SU-DHL-6 (cell line): ENCODE measurements around the gene E2F1.
A peak's percentile ranks its signal among the peaks of the same experiment; 100 is the strongest.

Experiments
- H2AFZ ChIP-seq: fragments of 200-600 bp; sonication (generic); 2 replicates; pipeline ENCODE4 v1.6.1; 2014; ENCODE audit warnings: low read depth, mild to moderate bottlenecking, moderate library complexity, mixed read lengths, antibody characterized with exemption, low read length; ENCODE audit not compliant: severe bottlenecking
- H3F3A ChIP-seq: fragments of 200-600 bp; shearing (Covaris generic); 2 replicates; pipeline ENCODE4 v1.6.0; 2016; ENCODE audit warnings: antibody characterized with exemption, mild to moderate bottlenecking; ENCODE audit not compliant: insufficient read depth
- H3K27ac ChIP-seq: fragments of 200-600 bp; sonication (generic); 2 replicates; pipeline ENCODE4 v1.5.1; 2016; ENCODE audit warnings: low read depth, mild to moderate bottlenecking, low read length, moderate library complexity, mixed read lengths
- H3K27me3 ChIP-seq: fragments of 200-600 bp; sonication (generic), shearing (Covaris generic); 2 replicates; pipeline ENCODE4 v1.6.0; 2014; ENCODE audit warnings: mild to moderate bottlenecking, low read length
- H3K36me3 ChIP-seq: fragments of 200-600 bp; sonication (generic); 2 replicates; pipeline ENCODE4 v1.6.1; 2014; ENCODE audit warnings: mild to moderate bottlenecking, low read length, mixed read lengths
- H3K4me2 ChIP-seq: fragments of 300-600, 200-600 bp; shearing (Covaris generic), sonication (generic); 2 replicates; pipeline ENCODE4 v1.6.0; 2014; ENCODE audit warnings: low read length, low read depth, mild to moderate bottlenecking; ENCODE audit not compliant: poor library complexity, severe bottlenecking
- H3K4me3 ChIP-seq: fragments of 200-600 bp; sonication (generic); 2 replicates; pipeline ENCODE4 v1.5.1; 2014; ENCODE audit warnings: antibody characterized with exemption, low read length, mild to moderate bottlenecking, mixed read lengths; ENCODE audit not compliant: insufficient read depth, poor library complexity, severe bottlenecking
- H3K79me2 ChIP-seq: fragments of 200-600 bp; sonication (generic); 2 replicates; pipeline ENCODE4 v1.6.1; 2014; ENCODE audit warnings: mild to moderate bottlenecking, low read length, moderate library complexity; ENCODE audit not compliant: insufficient read depth
- H3K9ac ChIP-seq: fragments of 200-600 bp; sonication (generic); 2 replicates; pipeline ENCODE4 v1.7.0; 2014; ENCODE audit warnings: mild to moderate bottlenecking, low read length
- H3K9me2 ChIP-seq: fragments of 200-600 bp; sonication (generic); replicated peaks from 2 replicates; pipeline ENCODE4 v1.6.1; 2014; ENCODE audit warnings: low read length; ENCODE audit not compliant: insufficient read depth
- H3K9me3 ChIP-seq: fragments of 200-600 bp; sonication (generic); 2 replicates; pipeline ENCODE4 v1.6.1; 2014; ENCODE audit warnings: low read length, mixed read lengths; ENCODE audit not compliant: insufficient read depth
- H4K20me1 ChIP-seq: fragments of 200-600 bp; sonication (generic); 2 replicates; pipeline ENCODE4 v1.6.1; 2014; ENCODE audit warnings: low read depth, mild to moderate bottlenecking, antibody characterized with exemption, low read length, moderate library complexity, mixed read lengths
- EZH2phosphoT487 ChIP-seq: fragments of 200-600 bp; sonication (generic), shearing (Covaris generic); conservative IDR thresholded peaks from 2 replicates; pipeline ENCODE4 v1.6.1; 2018; ENCODE audit warnings: mild to moderate bottlenecking, antibody characterized with exemption, low read length, moderate library complexity, mixed read lengths
- TF ChIP-seq, protein P1 (sequence below): fragments of 200-600 bp; sonication (generic); IDR thresholded peaks from one replicate; pipeline ENCODE4 v1.5.1; 2017; ENCODE audit warnings: antibody characterized with exemption, mild to moderate bottlenecking, low read length, moderate library complexity; ENCODE audit not compliant: insufficient read depth, poor library complexity, severe bottlenecking

Gene E2F1

DNA sequence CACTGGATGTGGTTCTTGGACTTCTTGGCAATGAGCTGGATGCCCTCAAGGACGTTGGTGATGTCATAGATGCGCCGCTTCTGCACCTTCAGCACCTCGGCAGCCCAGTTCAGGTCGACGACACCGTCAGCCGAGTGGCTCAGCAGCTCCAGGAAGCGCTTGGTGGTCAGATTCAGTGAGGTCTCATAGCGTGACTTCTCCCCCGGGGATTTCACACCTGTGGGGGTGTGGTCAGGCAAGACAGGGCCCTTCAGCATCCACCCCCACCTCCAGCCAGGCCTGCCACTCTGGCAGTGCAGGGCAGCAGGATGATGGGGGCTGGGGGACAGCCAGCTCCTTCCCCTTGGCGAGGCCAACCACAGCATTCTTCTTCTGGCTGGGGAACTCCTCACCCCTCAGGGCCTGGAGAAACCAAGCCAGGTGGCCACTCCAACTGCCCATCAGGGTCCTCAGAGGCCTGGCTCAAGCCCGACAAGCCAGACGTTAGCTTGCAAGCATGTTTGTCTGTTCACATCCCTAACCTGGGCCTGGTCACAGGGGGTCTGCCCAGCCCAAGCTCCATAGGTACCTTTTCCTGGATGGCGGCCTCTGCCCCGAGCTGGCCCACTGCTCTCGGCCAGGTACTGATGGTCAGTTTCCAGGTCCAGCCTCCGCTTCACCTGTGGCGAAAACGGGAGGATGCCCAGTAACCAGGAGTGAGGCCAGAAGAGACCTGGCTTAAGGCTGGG, 6.3 kb downstream of the E2F1 start:
- Histone ChIP-seq H3K36me3 (0 out of 2 replicates have a peak, but pooled peaks cover 10% of the 10 kb centered on the region), H3K27ac (peak overlapping the region; percentile 94), H3K9me2 (no peaks in the 10 kb centered on the region), H2AFZ (no peak overlapping the region), H3K9me3 (no peaks in the 10 kb centered on the region), H3K4me3 (no peak overlapping the region), H3K4me2 (peak overlapping the region; percentile 61), H3K9ac (peak overlapping the region; percentile 52), H3K27me3 (no peaks in the 10 kb centered on the region), H3F3A (peaks cover 70% of the 10 kb centered on the region), H3K79me2 (peaks cover 48% of the 10 kb centered on the region), H4K20me1 (no peaks in the 10 kb centered on the region)
- no peak for TF ChIP-seq EZH2phosphoT487
- TF ChIP-seq, protein P1, sequence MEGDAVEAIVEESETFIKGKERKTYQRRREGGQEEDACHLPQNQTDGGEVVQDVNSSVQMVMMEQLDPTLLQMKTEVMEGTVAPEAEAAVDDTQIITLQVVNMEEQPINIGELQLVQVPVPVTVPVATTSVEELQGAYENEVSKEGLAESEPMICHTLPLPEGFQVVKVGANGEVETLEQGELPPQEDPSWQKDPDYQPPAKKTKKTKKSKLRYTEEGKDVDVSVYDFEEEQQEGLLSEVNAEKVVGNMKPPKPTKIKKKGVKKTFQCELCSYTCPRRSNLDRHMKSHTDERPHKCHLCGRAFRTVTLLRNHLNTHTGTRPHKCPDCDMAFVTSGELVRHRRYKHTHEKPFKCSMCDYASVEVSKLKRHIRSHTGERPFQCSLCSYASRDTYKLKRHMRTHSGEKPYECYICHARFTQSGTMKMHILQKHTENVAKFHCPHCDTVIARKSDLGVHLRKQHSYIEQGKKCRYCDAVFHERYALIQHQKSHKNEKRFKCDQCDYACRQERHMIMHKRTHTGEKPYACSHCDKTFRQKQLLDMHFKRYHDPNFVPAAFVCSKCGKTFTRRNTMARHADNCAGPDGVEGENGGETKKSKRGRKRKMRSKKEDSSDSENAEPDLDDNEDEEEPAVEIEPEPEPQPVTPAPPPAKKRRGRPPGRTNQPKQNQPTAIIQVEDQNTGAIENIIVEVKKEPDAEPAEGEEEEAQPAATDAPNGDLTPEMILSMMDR: no peak

DNA sequence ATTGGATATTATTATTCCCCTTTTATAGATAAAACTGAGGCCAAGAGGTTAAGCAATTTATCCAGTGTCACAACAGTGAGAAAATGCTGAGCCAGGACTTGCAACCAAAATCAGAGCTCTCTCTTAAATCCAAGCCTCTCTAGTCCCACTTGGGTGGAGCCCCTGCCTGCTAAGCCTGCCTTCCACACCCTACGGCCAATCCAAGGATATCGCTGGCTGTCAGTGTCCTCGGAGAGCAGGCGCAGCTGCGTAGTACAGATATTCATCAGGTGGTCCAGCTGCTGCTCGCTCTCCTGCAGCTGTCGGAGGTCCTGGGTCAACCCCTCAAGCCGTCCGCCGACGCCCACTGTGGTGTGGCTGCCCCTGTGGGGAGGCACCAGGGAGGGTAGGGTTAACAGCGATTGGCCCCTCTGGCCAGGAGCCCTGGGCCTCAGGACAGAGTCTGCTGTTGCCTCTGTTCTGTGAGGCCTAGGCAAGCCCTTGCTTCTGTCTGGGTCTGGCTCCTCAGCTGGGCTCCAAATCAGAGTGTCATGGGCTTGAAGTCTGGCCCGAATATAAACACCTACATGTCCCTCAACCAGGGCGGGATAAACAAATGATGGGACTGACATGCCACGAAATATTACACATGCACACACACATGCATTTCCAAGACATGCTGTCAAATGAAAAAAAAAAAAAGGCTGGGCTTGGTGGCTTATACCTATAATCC, 8.0 kb downstream of the E2F1 start:
- Histone ChIP-seq H3F3A (peaks cover 60% of the 10 kb centered on the region), H3K9ac (peak overlapping the region; percentile 52; the same call in 1 of the 2 replicates), H3K27me3 (no peaks in the 10 kb centered on the region), H3K9me2 (no peaks in the 10 kb centered on the region), H3K36me3 (0 out of 2 replicates have a peak, but pooled peaks cover 10% of the 10 kb centered on the region), H3K4me3 (no peak overlapping the region), H2AFZ (no peak overlapping the region), H4K20me1 (no peaks in the 10 kb centered on the region), H3K4me2 (no peak overlapping the region), H3K9me3 (no peaks in the 10 kb centered on the region), H3K27ac (peak overlapping the region; percentile 94), H3K79me2 (peaks cover 40% of the 10 kb centered on the region)
- TF ChIP-seq EZH2phosphoT487: no peak
- TF ChIP-seq, protein P1: no peak

DNA sequence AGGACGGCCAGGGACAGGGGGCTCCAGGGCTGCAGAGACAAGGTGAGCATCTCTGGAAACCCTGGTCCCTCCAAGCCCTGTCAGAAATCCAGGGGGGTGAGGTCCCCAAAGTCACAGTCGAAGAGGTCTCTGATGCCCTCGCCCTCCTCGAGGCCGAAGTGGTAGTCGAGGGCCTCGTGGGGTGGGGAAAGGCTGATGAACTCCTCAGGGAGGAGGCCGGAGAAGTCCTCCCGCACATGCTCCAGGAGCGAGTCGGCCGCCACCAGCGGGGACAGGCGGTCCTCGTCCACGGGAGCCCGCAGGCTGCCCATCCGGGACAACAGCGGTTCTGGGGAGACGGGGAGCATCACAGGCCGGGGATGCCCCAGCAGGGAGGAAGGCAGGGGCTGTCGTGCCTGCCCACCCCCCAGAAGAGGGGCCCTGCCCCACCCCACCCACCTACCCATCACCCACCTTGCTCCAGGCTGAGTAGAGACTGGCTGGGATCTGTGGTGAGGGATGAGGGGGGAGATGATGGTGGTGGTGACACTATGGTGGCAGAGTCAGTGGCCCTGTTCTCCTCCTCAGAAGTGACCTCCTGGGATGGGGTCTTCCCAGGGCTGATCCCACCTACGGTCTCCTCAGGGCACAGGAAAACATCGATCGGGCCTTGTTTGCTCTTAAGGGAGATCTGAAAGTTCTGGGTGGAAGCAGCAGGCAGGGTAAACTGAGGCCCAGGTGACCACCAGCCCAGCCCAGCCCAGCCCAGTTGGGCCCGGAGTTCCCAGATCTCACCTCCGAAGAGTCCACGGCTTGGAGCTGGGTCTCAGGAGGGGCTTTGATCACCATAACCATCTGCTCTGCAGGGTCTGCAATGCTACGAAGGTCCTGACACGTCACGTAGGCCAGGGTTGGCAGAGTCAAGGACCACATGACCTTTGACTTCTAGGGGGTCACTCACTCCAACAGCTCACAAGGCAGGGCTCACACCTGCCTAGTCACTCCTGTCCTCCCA, 9.2 kb downstream of the E2F1 start:
- Histone ChIP-seq H3K9me3 (no peaks in the 10 kb centered on the region), H3K79me2 (peaks cover 40% of the 10 kb centered on the region)

More for the DNA sequence above, 9.2 kb downstream of the E2F1 start:
- H3K4me2 ChIP-seq: no peak overlapping the region
- peaks cover 49% of the 10 kb centered on the region for H3F3A ChIP-seq
- no peak overlapping the region for H2AFZ ChIP-seq
- H3K27me3 ChIP-seq: no peaks in the 10 kb centered on the region
- no peak for TF ChIP-seq EZH2phosphoT487
- TF ChIP-seq, protein P1: no peak
- no peak overlapping the region for H3K27ac ChIP-seq
- 0 out of 2 replicates have a peak, but pooled peaks cover 10% of the 10 kb centered on the region for H3K36me3 ChIP-seq
- no peak overlapping the region for H3K4me3 ChIP-seq
- no peaks in the 10 kb centered on the region for H3K9me2 ChIP-seq
- no peak overlapping the region for H3K9ac ChIP-seq
- H4K20me1 ChIP-seq: no peaks in the 10 kb centered on the region
